KOPT-K1 (cell line): ENCODE data around the gene POMP.

Experiments
- H3K27ac ChIP-seq: fragments of 200-600 bp; sonication (generic); 2 replicates; pipeline ENCODE4 v1.5.1; 2016; ENCODE audit warnings: antibody characterized with exemption, mild to moderate bottlenecking, low read depth, low read length; ENCODE audit not compliant: poor library complexity, severe bottlenecking
- H3K36me3 ChIP-seq: fragments of 200-600 bp; sonication (generic); 2 replicates; pipeline ENCODE4 v1.5.1; 2017; ENCODE audit warnings: antibody characterized with exemption, mild to moderate bottlenecking, low read length, moderate library complexity; ENCODE audit not compliant: insufficient read depth
- H3K9me3 ChIP-seq: fragments of 200-600 bp; sonication (generic); 2 replicates; pipeline ENCODE4 v1.5.1; 2017; ENCODE audit warnings: antibody characterized with exemption, low read length, mild to moderate bottlenecking; ENCODE audit not compliant: insufficient read depth, poor library complexity, severe bottlenecking

POMP gene

GRCh38 chr13:28704282-28704681, 45.4 kb downstream of the POMP start:
- Histone ChIP-seq H3K36me3 (peaks cover 45% of the 10 kb centered on the region), H3K27ac (no peak overlapping the region), H3K9me3 (no peaks in the 10 kb centered on the region)

- H3K36me3 ChIP-seq = peaks cover 45% of the 10 kb centered on the region
- H3K9me3 ChIP-seq = no peaks in the 10 kb centered on the region
- no peak overlapping the region for H3K27ac ChIP-seq
These were observed 46.0 kb downstream of the POMP start for GRCh38 chr13:28704919-28705318.

GRCh38 chr13:28705461-28706083, 46.6 kb downstream of the POMP start:
- no peak overlapping the region for H3K27ac ChIP-seq
- peaks cover 45% of the 10 kb centered on the region for H3K36me3 ChIP-seq
- H3K9me3 ChIP-seq = no peaks in the 10 kb centered on the region

GRCh38 chr13:28707629-28708427, 48.9 kb downstream of the POMP start:
- no peak overlapping the region for H3K27ac ChIP-seq
- H3K9me3 ChIP-seq = no peaks in the 10 kb centered on the region
- H3K36me3 ChIP-seq = peaks cover 27% of the 10 kb centered on the region

- Histone ChIP-seq H3K27ac (no peak overlapping the region), H3K36me3 (peaks cover 23% of the 10 kb centered on the region), H3K9me3 (no peaks in the 10 kb centered on the region)
These were observed 51.2 kb downstream of the POMP start for GRCh38 chr13:28710161-28710560.

GRCh38 chr13:28714651-28715050, 55.7 kb downstream of the POMP start:
- peaks cover 13% of the 10 kb centered on the region for H3K36me3 ChIP-seq
- no peaks in the 10 kb centered on the region for H3K9me3 ChIP-seq
- H3K27ac ChIP-seq = no peak overlapping the region

- H3K36me3 ChIP-seq = peaks cover 4% of the 10 kb centered on the region; the same call in 1 of the 2 replicates
- H3K9me3 ChIP-seq = no peaks in the 10 kb centered on the region
- H3K27ac ChIP-seq = no peak overlapping the region
These were observed 57.6 kb downstream of the POMP start for GRCh38 chr13:28716511-28716910.

- H3K9me3 ChIP-seq = no peaks in the 10 kb centered on the region
- no peaks in the 10 kb centered on the region for H3K36me3 ChIP-seq
- no peak overlapping the region for H3K27ac ChIP-seq
These were observed 58.2 kb downstream of the POMP start for GRCh38 chr13:28717170-28717569.

GRCh38 chr13:28718196-28718542, 59.2 kb downstream of the POMP start:
- H3K9me3 ChIP-seq = no peaks in the 10 kb centered on the region
- peak overlapping the region; percentile 51 for H3K27ac ChIP-seq

GRCh38 chr13:28718543-28719226, 59.8 kb downstream of the POMP start, which contains the start of gene SLC46A3:
SLC46A3 (minus strand) TSS chr13:28718970; CDS start chr13:28717998, 972 bp downstream.
- Histone ChIP-seq H3K9me3 (no peaks in the 10 kb centered on the region), H3K36me3 (no peaks in the 10 kb centered on the region), H3K27ac (peak within 1 kb of the TSS; percentile 51)

More at GRCh38 chr13:28718196-28718542, 59.2 kb downstream of the POMP start:
- no peaks in the 10 kb centered on the region for H3K36me3 ChIP-seq

- Histone ChIP-seq H3K27ac (peak overlapping the region; percentile 51), H3K36me3 (no peaks in the 10 kb centered on the region)
These were observed 60.5 kb downstream of the POMP start for GRCh38 chr13:28719227-28720055.

GRCh38 chr13:28723806-28724205, 64.9 kb downstream of the POMP start:
- Histone ChIP-seq H3K27ac (no peak overlapping the region), H3K9me3 (no peaks in the 10 kb centered on the region), H3K36me3 (no peaks in the 10 kb centered on the region)

More at GRCh38 chr13:28719227-28720055, 60.5 kb downstream of the POMP start:
- no peaks in the 10 kb centered on the region for H3K9me3 ChIP-seq

- Histone ChIP-seq H3K36me3 (no peaks in the 10 kb centered on the region), H3K27ac (no peak overlapping the region), H3K9me3 (no peaks in the 10 kb centered on the region)
These were observed 66.2 kb downstream of the POMP start for GRCh38 chr13:28725046-28725610.
